ENCODE data around the gene SPSB2.
A peak's percentile ranks its signal among the peaks of the same experiment; 100 is the strongest.

Gene SPSB2

DNA sequence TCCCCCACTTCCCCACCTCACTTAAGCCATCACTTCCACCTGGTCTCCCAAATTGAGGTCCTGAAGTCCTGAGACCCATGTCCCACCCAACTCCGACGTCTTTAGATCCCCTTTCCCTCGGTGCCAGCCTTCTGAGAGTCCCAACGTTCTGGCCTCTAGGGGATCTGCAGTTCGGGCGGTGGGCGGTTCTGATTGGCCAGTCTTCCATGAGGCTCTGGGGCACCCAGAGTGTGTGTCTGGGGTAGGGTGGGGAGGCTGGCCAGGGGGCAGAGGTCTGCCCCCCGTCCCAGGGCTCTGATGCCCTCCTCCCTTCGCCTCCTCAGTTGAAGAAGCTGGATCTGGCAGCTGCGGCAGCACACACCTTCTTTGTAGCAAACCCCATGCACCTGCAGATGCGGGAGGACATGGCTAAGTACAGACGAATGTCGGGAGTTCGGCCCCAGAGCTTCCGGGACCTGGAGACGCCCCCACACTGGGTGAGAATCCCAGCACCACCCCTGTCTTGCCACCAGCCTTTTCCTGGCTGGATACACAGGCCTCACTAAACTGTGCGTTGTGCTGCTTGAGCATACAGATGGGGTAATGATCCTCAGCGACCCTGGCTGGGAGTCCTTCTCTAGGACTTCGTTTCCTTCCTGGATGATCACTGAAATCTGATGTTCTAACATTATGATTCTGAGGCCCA lies 43.4 kb downstream of the SPSB2 start:
- no peak for DNase-seq

DNA sequence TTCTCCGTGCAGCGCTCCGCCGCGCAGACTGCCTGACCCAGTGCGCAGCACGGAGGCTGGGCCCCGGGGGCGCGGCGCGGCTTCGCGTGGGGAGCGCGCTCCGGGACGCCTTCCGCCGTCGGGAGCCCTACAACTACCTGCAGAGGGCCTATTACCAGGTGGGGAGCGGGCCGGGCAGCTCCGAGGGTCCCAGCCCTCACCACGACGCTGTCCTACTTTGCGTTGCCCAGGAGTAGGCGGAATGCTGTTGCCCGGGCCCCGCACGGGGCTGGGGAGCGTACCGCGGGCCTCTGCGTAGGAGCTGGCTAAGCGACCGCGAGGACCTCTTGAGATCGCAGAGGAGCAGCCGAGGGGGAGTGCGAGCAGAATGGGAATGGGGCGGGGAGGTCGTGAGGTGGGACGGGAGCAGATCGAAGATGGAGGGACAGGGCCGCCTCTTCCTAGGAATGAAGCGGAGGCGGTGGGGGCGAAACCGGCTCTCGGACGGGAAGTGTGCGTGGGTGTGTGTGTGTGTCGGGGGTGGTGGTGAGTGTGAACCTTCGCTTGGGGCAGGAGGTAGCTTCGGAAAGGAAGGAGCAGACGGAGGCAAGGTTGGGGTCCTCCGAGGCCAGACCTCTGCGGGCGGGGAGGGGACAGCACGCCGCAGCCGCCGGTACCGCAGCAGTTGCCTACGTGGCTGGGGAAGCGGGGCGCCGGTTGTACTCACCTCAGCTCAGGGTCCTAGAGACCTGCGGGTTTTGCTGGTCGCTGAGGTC lies 44.1 kb downstream of the SPSB2 start:
- DNase-seq = peak; percentile 27

DNA sequence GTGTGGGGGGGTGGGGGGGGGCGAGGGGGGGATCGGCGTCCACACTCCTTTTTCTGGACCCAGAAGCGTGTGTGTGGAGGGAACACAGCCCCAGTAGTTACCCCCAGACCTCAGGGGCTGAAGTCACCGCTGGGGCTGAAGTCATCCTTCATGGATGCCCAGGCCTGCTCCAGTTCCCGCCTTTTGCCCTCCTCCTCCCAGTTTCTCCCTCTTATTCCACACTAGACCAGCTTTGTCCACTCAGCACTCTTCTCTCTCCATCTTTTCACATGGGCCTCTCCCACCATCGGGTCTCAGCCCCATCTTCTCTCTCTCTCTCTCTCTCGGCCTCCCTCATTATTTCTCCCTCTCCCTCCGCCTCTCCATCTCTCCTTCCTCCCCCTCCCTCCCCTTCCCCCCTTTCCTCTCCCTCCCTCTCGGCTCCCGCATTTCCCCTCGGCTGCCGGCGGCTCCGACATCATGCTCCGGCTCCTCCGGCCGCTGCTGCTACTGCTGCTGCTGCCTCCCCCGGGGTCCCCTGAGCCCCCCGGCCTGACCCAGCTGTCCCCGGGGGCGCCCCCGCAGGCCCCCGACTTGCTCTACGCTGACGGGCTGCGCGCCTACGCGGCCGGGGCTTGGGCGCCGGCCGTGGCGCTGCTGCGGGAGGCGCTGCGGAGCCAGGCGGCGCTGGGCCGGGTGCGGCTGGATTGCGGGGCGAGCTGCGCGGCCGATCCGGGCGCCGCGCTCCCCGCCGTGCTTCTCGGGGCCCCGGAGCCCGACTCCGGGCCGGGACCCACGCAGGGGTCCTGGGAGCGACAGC lies 44.9 kb downstream of the SPSB2 start, which contains the start of gene P3H3:
Gene P3H3, plus strand, starts transcription at position 426 of the 799 bp plus-strand sequence. Its CDS starts 34 bp downstream, at position 460.
- no peak for DNase-seq

DNA sequence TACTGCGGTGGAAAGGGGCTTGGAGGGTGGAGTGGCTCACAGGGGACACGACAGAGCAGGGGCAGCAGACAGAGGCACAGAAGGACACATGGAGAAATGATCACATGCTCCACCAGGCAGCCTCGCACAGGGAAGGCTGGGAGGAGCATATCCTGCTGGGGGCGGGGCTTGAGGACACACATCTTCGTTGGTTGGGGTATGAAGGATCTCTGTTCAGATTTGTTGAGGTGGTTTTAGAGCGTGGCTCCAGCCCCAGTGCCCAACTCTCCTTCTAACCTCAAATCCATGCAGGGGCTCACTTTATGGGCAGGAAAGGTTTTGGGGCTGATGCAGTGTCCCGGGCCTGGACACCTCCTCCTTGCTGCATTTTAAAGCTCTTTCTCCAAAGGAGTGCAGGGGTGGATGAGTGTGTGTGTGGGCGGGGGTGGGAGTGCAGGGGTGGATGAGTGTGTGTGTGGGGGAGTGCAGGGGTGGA lies 45.6 kb downstream of the SPSB2 start:
- peak; percentile 54 for DNase-seq

DNA sequence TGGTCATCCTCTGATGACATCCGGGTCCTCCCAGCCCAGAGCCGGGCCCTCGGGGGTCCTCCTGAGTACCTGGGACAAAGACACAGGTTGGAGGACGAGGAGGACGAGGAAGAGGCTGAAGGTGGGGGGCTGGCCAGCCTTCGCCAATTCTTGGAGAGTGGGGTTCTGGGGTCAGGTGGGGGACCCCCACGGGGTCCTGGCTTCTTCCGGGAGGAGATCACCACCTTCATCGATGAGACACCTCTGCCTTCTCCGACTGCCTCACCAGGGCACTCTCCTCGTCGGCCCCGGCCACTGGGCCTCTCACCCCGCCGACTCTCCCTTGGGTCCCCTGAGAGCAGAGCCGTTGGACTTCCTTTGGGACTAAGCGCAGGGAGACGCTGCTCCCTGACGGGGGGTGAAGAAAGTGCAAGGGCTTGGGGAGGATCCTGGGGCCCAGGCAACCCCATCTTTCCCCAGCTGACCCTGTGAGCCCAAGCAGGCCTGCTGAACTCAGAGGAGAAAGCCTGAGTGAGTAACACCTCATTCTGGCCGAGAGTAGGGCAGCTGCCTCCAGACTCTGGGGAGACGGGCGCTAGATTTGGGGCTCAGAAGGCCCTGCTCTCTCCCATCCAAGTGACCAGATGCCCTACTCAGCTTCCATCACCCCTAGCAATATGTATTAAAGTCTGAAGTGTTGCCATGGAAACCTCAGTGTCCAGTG lies 46.2 kb downstream of the SPSB2 start:
- DNase-seq = no peak

DNA sequence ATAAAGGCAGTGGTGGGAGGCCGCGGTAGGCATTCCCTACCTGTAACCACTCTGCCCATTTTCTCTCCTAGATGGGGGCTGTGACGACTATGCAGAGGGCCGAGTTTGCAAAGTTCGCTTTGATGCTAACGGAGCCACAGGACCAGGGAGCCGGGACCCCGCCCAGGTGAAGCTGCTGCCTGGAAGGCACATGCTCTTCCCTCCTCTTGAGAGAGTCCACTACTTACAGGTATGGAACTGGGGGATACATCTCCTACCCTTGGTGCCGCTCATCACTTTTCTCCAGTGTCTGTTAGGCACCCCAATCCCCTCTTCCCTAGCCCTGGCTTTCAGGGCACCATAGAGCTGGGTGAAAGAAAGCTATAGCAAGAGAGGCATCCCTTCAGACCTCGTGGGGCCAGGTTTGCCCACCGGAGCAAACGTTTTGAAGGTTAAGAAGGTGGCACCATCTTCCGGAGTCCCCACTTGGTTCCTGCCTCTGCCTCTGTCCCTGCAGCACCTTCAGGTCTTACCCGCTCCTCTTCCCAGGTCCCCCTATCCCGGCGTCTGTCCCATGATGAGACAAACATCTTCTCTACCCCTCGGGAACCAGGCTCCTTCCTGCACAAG lies 46.9 kb downstream of the SPSB2 start:
- DNase-seq = no peak

DNA sequence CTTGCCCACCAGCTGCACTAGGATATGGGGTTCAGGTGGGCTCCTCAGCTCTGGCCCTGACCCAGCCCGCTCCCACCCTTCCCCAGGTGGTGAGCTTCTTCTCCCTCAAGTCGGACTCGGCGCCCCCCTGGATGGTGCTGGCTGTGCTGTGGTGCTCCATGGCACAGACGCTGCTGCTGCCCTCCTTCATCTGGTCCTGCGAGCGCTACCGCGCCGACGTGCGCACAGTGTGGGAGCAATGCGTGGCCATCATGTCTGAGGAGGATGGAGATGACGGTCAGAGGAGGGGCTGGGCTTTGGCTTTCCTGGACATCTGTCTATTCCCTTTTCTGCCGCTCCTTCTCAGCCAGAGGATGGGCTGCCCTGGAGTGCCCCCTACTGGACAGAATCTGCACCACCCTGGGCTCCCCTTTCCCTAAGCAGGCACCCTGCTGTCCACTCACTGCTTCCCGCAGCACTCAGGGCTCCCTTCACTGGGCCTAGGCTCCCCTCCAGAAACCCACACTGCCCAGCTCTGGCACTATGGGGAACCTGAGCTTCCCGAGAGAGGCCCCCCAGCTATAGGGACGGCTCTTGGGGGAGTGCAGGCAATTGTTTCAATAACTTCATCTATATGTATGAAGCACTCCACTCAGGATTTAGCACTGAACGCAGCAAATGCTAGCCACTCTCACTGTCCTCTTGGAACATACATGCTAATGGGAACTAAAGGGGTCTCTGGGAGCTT lies 47.5 kb downstream of the SPSB2 start:
- peak; percentile 87 for DNase-seq

DNA sequence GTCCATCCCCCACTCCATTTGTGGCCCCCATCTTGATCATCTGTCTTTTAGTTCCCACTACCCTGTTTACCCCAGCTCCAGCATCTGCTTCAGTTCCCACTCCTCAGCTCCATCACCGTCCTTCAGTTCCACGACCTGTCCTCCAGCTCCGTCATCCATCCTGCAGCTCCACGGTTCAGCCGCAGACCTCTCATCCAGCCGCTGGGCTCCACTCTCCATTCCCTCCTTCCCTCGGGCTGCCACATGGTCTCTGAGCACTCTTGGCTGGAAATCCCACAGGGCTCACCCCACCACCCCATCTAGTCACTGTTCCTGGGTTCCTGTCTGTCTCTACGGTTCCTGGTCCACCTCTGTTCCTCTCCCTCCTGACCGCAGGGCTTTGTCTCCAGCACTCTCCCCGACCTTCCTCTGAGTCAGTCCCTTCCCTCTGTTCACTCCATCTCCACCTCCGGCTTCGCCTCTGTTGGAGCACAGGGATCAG lies 48.2 kb downstream of the SPSB2 start:
- DNase-seq = no peak

DNA sequence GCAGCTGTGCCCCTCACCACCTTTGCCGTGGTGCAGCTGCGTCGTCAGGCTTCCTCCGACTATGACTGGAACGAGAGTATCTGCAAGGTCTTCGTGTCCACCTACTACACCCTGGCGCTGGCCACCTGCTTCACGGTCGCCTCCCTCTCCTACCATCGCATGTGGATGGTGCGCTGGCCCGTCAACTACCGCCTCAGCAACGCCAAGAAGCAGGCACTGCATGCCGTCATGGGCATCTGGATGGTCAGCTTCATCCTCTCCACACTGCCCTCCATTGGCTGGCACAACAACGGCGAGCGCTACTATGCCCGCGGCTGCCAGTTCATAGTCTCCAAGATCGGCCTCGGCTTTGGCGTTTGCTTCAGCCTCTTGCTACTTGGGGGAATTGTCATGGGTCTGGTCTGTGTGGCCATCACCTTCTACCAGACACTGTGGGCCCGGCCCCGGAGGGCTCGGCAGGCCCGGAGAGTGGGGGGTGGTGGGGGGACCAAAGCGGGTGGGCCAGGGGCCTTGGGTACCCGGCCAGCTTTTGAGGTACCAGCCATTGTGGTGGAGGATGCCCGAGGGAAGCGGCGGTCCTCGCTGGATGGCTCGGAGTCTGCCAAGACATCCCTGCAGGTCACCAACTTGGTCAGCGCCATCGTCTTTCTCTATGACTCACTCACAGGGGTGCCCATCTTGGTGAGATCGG lies 48.9 kb downstream of the SPSB2 start:
- no peak for DNase-seq

DNA sequence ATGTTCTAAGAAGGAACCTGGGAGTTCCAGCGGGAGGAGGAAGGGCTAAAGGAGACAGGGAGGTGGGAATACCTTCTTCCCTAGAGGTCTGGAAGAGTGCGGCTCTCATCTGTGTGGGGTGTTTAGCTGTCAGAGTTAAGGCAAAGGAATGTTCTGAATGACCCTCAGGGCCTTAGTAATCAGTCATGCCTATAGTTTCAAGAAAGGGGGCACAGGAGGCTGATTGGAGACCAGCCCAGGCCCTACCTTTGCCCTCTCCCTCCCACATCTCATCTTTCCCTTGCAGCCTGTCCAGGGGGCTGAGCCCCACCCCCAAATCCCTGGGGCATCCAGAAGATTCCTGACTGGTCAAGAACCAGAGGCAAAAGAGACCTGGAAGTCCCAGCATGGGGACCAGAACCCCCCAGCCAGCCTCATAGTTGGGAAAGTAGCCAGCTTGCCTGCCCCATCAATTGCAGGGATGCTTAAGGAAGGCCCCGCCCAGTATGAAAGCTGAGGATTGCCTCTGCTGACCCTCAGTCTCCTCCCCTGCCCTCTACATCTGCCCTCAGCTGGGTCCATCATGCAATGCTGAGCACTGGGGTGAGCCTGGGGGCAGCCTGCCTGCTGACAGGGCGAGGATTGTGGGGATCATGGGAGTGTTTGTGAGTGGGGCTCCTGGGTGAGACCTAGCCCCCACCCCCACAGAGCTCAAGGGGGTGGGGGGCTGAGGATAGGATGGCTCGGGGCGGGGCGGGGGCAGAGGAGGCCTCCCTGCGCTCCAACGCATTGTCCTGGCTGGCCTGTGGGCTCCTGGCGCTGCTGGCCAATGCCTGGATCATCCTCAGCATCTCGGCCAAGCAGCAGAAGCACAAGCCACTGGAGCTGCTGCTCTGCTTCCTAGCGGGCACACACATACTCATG lies 49.7 kb downstream of the SPSB2 start:
- DNase-seq = no peak

DNA sequence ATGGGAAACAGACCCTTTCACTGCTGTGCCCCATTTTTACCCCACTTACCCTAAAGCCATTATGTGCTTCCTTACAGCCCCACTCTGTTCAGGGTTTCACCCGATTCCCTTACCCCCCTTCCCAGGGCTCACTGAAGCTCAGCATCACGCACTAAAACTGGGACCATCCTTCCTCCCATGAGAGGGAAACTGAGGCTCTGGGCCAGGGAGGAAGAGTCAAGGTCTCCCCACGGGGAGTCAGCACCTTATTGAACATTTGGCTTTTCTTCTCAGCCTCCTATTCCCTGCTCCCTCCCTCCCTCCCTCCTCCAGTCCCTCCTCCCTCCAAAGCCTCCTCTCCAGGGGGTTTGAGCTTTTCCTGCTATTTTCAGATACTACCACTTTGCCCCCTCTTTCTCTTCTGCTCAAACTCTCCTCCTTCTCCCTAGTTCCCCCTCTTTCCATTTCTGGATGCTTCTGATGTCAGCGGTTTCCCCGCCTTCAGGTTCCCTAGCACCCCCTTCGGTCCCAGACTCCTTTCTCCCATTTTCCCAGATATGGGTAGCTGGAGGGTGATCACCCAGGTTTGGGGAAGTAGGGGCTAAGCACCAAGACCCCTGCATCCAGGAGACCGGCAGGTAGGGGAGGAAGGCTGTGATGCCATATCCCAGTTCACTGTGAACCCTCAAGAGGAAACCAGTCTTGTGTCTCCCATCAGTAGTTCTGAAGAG lies 50.5 kb downstream of the SPSB2 start:
- no peak for DNase-seq

DNA sequence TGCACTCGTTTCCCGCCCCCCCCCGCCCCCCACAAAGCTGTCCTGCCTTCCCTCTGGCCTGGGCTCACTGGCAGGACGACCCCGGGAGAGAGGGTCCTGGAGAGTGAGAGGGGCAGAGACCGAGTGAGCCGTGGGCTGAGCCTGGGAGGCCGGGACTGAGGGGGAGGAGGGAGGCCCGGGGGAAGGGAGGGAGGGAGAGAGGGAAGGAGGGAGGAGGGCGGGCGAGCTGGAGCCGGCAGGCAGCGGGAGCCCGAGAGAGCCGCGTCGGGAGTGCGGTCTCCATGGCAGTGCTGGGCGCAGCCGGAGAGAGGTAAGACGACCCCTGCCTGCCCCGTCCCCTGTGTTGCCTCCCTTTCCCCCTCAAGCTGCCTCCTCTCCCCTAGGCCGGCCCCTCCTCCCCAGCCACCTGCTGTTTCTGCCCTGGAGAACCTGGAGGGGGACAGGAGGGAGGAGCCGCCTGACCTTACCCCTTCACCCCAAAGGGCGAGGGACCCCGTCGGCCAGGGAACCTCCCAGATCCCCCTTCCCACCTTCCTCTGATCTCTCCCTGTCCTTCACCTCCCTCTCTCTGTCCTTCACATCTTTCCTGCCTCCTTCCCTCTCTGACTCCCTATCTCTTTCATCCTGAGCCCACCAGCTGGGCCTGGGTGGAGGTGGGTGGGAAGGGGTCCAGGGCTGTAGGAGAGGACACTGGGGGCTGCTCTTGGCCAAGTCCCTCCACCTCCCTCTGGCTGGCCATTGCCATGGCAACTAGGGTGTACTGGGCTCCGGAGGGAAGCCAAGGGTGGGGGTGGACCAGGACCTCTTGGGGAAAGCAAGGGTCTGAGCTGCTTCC lies 51.3 kb downstream of the SPSB2 start, which contains the start of gene GPR162:
Gene GPR162, plus strand, starts transcription at position 231 of the 835 bp plus-strand sequence. CDS start 2,078 bp downstream, outside the sequence.
- no peak for DNase-seq
